Endothelial cell of umbilical vein (primary cell): ENCODE measurements around the gene IL3RA. TPM values are rescaled to one million over a fixed set of nuclear protein-coding genes. Genes with fewer than 3 reads are reported as not detected.
"Not testable (repeated sequence)": the region's sequence is repeated elsewhere in the genome, so short reads cannot be mapped to it uniquely, and the experiment has no call there.

Experiments used
- BruUV-seq: library from RNA; stranded (reverse); fragments of 400-500 nt; replicated peaks from 2 replicates; lab custom pipeline; 2021; lab: Mats Ljungman, UMichigan
- CTCF ChIA-PET: fragments of 300-600, 350-600 bp; sonication (Branson Sonifier 250); formaldehyde crosslinking; loops from one replicate; lab custom pipeline; 2021; ENCODE audit warnings: antibody characterized with exemption, inconsistent platforms; lab: Charles Lee
- POLR2A ChIA-PET: fragments of 300-600, 350-600 bp; sonication (Branson Sonifier 250); formaldehyde crosslinking; loops from one replicate; lab custom pipeline; 2021; ENCODE audit warnings: antibody characterized with exemption, inconsistent platforms; lab: Charles Lee
- DNase-seq: peaks from one replicate; pipeline ENCODE4 v3.0.0-alpha.2; 2011; ENCODE audit warnings: low read depth, low spot score
- FAIRE-seq: peaks from 2 replicates; lab custom pipeline; 2011; peaks lifted over from hg19 to GRCh38; lab: Jason Lieb, UNC
- H2AFZ ChIP-seq: 2 replicates; pipeline ENCODE4 v1.6.0; 2012; ENCODE audit warnings: low read depth, low read length, control low read depth, inconsistent platforms
- H3K27ac ChIP-seq: 2 replicates; pipeline ENCODE4 v1.5.1; 2011; ENCODE audit warnings: low read depth, mild to moderate bottlenecking, control low read depth, low read length, moderate library complexity; ENCODE audit not compliant: insufficient read depth
- H3K27me3 ChIP-seq, 2 experiments: 2 replicates each; pipeline versions ENCODE4 v1.6.0 to v1.6.1; 2011; ENCODE audit warnings: low read length in 2 of 2, mixed read lengths in 1 of 2; ENCODE audit not compliant: control insufficient read depth in 2 of 2, insufficient read depth in 2 of 2
- H3K36me3 ChIP-seq, 2 experiments: 2 replicates in 1 of 2; 3 replicates in 1 of 2; pipeline ENCODE4 v1.5.1; 2011; ENCODE audit warnings: low read length in 2 of 2, mild to moderate bottlenecking in 1 of 2, moderate library complexity in 1 of 2; ENCODE audit not compliant: control insufficient read depth in 2 of 2, insufficient read depth in 2 of 2; ENCODE audit errors: extremely low read depth in 1 of 2
- H3K4me1 ChIP-seq: 3 replicates; pipeline ENCODE4 v1.5.1; 2011; ENCODE audit warnings: mild to moderate bottlenecking, low read length; ENCODE audit not compliant: control insufficient read depth, insufficient read depth; ENCODE audit errors: extremely low read depth
- H3K4me2 ChIP-seq: 2 replicates; pipeline ENCODE4 v1.6.1; 2011; ENCODE audit warnings: low read length, control low read depth, mixed read lengths; ENCODE audit not compliant: insufficient read depth
- H3K4me3 ChIP-seq, 3 experiments: fragments of 200-600 bp in 1 of 3; sonication (generic), shearing (Covaris generic) in 1 of 3; replicated peaks in 1 of 3; 2 replicates each; pipeline ENCODE4 v1.5.1; 2011 to 2016; ENCODE audit warnings: control low read depth in 3 of 3, low read length in 3 of 3, mild to moderate bottlenecking in 2 of 3, inconsistent platforms in 1 of 3, low read depth in 1 of 3, moderate library complexity in 1 of 3; ENCODE audit not compliant: insufficient read depth in 1 of 3
- H3K79me2 ChIP-seq: 2 replicates; pipeline ENCODE4 v1.6.0; 2012; ENCODE audit warnings: low read length, inconsistent platforms; ENCODE audit not compliant: control insufficient read depth, insufficient read depth
- H3K9ac ChIP-seq: replicated peaks from 2 replicates; pipeline ENCODE3; 2011; ENCODE audit warnings: low read length, control low read depth; ENCODE audit not compliant: insufficient read depth; ENCODE audit errors: extremely low read depth
- H3K9me1 ChIP-seq: replicated peaks from 3 replicates; pipeline ENCODE4 v1.6.0; 2011; ENCODE audit warnings: mild to moderate bottlenecking, low read length; ENCODE audit not compliant: control insufficient read depth, insufficient read depth; ENCODE audit errors: extremely low read depth
- H3K9me3 ChIP-seq: replicated peaks from 2 replicates; pipeline ENCODE4 v1.5.1; 2012; ENCODE audit warnings: low read length, inconsistent platforms; ENCODE audit not compliant: control insufficient read depth, insufficient read depth
- H4K20me1 ChIP-seq: replicated peaks from 2 replicates; pipeline ENCODE3; 2011; ENCODE audit warnings: mild to moderate bottlenecking, low read length; ENCODE audit not compliant: control insufficient read depth, insufficient read depth; ENCODE audit errors: extremely low read depth
- CTCF ChIP-seq, 2 donors: IDR thresholded peaks; 1 replicate in 1 of 2; 2 replicates in 1 of 2; pipeline ENCODE4 v1.5.1; 2011; ENCODE audit warnings: low read length in 2 of 2, mild to moderate bottlenecking in 2 of 2, moderate library complexity in 2 of 2, control low read depth in 1 of 2, inconsistent platforms in 1 of 2, low read depth in 1 of 2; ENCODE audit not compliant: insufficient read depth in 1 of 2; ENCODE audit errors: extremely low read depth in 1 of 2
- EZH2 ChIP-seq: IDR thresholded peaks from 2 replicates; pipeline ENCODE4 v1.6.1; 2012; ENCODE audit warnings: borderline replicate concordance, low read depth, mild to moderate bottlenecking, moderate library complexity, low read length, inconsistent platforms; ENCODE audit not compliant: severe bottlenecking
- FOS ChIP-seq: IDR thresholded peaks from 2 replicates; pipeline ENCODE4 v1.6.1; 2011; ENCODE audit warnings: mild to moderate bottlenecking, low read length, moderate library complexity, borderline replicate concordance; ENCODE audit not compliant: insufficient read depth
- GATA2 ChIP-seq: IDR thresholded peaks from 2 replicates; pipeline ENCODE4 v1.7.0; 2011; ENCODE audit warnings: low read depth, mild to moderate bottlenecking, moderate library complexity, mixed read lengths, low read length; ENCODE audit not compliant: insufficient read length, insufficient read depth
- JUN ChIP-seq: IDR thresholded peaks from 2 replicates; pipeline ENCODE4 v1.6.1; 2011; ENCODE audit warnings: borderline replicate concordance, low read depth; ENCODE audit not compliant: insufficient read length, insufficient read depth
- MYC ChIP-seq: IDR thresholded peaks from one replicate; pipeline ENCODE4 v1.6.1; 2011; ENCODE audit warnings: mild to moderate bottlenecking, low read depth, low read length
- POLR2A ChIP-seq: IDR thresholded peaks from 2 replicates; pipeline ENCODE4 v1.6.1; 2012; ENCODE audit warnings: low read depth, mild to moderate bottlenecking, control low read depth, low read length
- POLR2AphosphoS5 ChIP-seq: IDR thresholded peaks from 2 replicates; pipeline ENCODE4 v1.6.1; 2012; ENCODE audit warnings: low read depth, mild to moderate bottlenecking, control low read depth, low read length, moderate library complexity; ENCODE audit not compliant: insufficient read depth
- dilution Hi-C: fragments of 300-500 bp; cut with MboI; formaldehyde crosslinking; loops from one replicate; pipeline ENCODE4 v1.15.0; 2019; ENCODE audit warnings: low sequenced_read_pairs; ENCODE audit not compliant: extremely low pct_ligation_motif_present
- intact Hi-C: fragments of 100-400 bp; cut with micrococcal nuclease; formaldehyde crosslinking; loops from one replicate; pipeline ENCODE4 v1.10.0; 2022
- polyA plus RNA-seq, 4 experiments: library from polyadenylated mRNA; depleted of rRNA in 3 of 4; stranded (reverse) in 3 of 4; unstranded in 1 of 4; fragments of >200 nt; gene quantifications; 2 replicates each; pipeline versions ENCODE4 v1.2.1 to v1.2.3, GENCODE V29; 2011 to 2012; ENCODE audit warnings: missing spikeins in 1 of 4
- total RNA-seq: library from RNA; stranded (reverse); gene quantifications from 2 replicates; pipeline ENCODE4 v1.2.3, GENCODE V29; 2021
- TF ChIP-seq, protein P1 (sequence below): IDR thresholded peaks from 2 replicates; pipeline ENCODE4 v1.6.1; 2011; ENCODE audit not compliant: insufficient read depth, insufficient read length

IL3RA gene
- total and polyA plus RNA-seq, 2 donors (not counting 3 experiments of a cell fraction or from before 2014, with no cell fraction given), result 28.9 to 35.1 TPM

- DNase-seq, FAIRE-seq, H3K27ac ChIP-seq, CTCF ChIA-PET, intact Hi-C loops, H3K27me3 ChIP-seq, H3K79me2 ChIP-seq, POLR2A ChIA-PET, H3K9me1 ChIP-seq, H2AFZ ChIP-seq, H3K9me3 ChIP-seq, dilution Hi-C loops, H3K4me2 ChIP-seq, H3K9ac ChIP-seq, H3K4me3 ChIP-seq, H4K20me1 ChIP-seq, BruUV-seq, H3K4me1 ChIP-seq: not testable (repeated sequence)
- H3K36me3 ChIP-seq, result peaks cover 2 to 17% of the 10 kb centered on the region in 2 experiments
Observed at GRCh38 chrX:1403867-1404266, 67.3 kb downstream of the IL3RA start.

DNA sequence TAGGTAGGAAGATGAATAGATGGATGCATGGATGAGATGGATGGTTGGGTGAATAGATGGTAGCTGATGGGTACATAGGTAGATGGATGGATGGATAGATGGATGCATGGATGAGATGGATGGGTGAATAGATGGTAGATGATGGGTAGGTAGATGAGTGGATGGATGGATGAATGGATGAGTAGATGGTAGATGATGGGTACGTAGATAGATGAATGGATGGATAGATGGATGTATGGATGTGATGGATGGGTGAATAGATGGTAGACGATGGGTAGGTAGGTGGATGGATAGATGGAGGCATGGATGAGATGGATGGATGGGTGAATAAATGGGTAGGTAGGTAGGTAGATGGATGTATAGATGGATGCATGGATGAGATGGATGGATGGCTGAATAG lies 69.2 kb downstream of the IL3RA start:
- H3K27me3 ChIP-seq, POLR2A ChIA-PET, BruUV-seq, FAIRE-seq, dilution Hi-C loops, H3K4me1 ChIP-seq, H3K27ac ChIP-seq, H3K9me3 ChIP-seq, intact Hi-C loops, H4K20me1 ChIP-seq, DNase-seq, H3K4me2 ChIP-seq, H3K9me1 ChIP-seq, CTCF ChIA-PET, H3K4me3 ChIP-seq, H2AFZ ChIP-seq, H3K79me2 ChIP-seq, H3K9ac ChIP-seq: not testable (repeated sequence)
- H3K36me3 ChIP-seq, result peaks cover 2 to 15% of the 10 kb centered on the region in 2 experiments

DNA sequence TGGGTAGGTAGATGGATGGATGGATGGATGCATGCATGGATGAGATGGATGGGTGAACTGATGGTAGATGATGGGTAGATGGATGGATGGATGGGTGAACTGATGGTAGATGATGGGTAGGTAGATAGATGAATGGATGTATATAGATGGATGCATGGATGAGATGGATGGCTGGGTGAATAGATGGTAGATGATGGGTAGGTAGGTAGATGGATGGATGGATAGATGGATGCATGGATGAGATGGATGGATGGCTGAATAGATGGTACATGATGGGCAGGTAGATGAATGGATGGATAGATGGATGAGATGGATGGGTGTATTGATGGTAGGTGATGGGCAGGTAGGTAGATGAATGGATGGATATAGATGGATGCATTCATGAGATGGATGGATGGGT lies 70.5 kb downstream of the IL3RA start:
- Histone ChIP-seq H4K20me1 (no peaks in the 10 kb centered on the region), H3K27ac (no peak overlapping the region), H3K79me2 (no peaks in the 10 kb centered on the region), H3K27me3 (no peaks in the 10 kb centered on the region), H3K4me3 (no peak overlapping the region), H3K9me3 (no peaks in the 10 kb centered on the region), H2AFZ (no peak overlapping the region), H3K9me1 (no peaks in the 10 kb centered on the region), H3K36me3 (peaks cover 2 to 17% of the 10 kb centered on the region in 2 experiments), H3K4me1 (no peaks in the 10 kb centered on the region), H3K9ac (no peak overlapping the region), H3K4me2 (no peak overlapping the region)
- TF ChIP-seq JUN (no peak), POLR2AphosphoS5 (no peak), MYC (no peak), EZH2 (no peak), POLR2A (no peak), GATA2 (no peak), FOS (no peak), CTCF (IDR thresholded peaks at IDR 0.05; ENCODE audit: extremely low read depth in 1 of 2, insufficient read depth in 1 of 2, low read depth in 1 of 2, low read length in 2 of 2) (no peak)
- TF ChIP-seq, protein P1, sequence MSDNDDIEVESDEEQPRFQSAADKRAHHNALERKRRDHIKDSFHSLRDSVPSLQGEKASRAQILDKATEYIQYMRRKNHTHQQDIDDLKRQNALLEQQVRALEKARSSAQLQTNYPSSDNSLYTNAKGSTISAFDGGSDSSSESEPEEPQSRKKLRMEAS, result no peak
- ChIA-PET CTCF (no interaction called here), POLR2A (no interaction called here)
- dilution Hi-C loops, result no loop called here
- no peak for DNase-seq
- intact Hi-C loops, result no loop called here
- FAIRE-seq, result no peak
- BruUV-seq, result no TSS peak
